GM19043 (cell line): Measurements from ENCODE around the gene APOC1.

Source experiments
- ATAC-seq: cut with Tn5 transposase; IDR thresholded peaks from one replicate; pipeline ENCODE4 v1.9.1; 2021; ENCODE audit warnings: low read depth; ENCODE audit not compliant: unreplicated experiment

Gene APOC1

GRCh38 chr19:44954278-44954648, 39.9 kb downstream of the APOC1 start:
- no peak for ATAC-seq

GRCh38 chr19:44954649-44955504, 40.5 kb downstream of the APOC1 start, which contains the start of gene CLPTM1:
TSS of gene CLPTM1 (plus strand) at chr19:44955380. CDS start at chr19:44955396, 16 bp downstream.
- ATAC-seq = peak; percentile 71

GRCh38 chr19:44955505-44956439, 41.4 kb downstream of the APOC1 start:
- ATAC-seq = no peak

- no peak for ATAC-seq
Observed at GRCh38 chr19:44957526-44957925, 43.1 kb downstream of the APOC1 start.

GRCh38 chr19:44958090-44958489, 43.7 kb downstream of the APOC1 start:
- ATAC-seq = no peak

- ATAC-seq = no peak
Observed at GRCh38 chr19:44959691-44960090, 45.3 kb downstream of the APOC1 start.

- no peak for ATAC-seq
Observed at GRCh38 chr19:44960906-44961728, 46.7 kb downstream of the APOC1 start.

GRCh38 chr19:44961821-44962220, 47.4 kb downstream of the APOC1 start:
- ATAC-seq = no peak

GRCh38 chr19:44968118-44968517, 53.7 kb downstream of the APOC1 start:
- no peak for ATAC-seq

GRCh38 chr19:44968670-44969069, 54.3 kb downstream of the APOC1 start:
- ATAC-seq = no peak
